ENCODE data around the gene BDH2. TPM values are rescaled to one million over a fixed set of nuclear protein-coding genes. Genes with fewer than 3 reads are reported as not detected.

The BDH2 gene
- total RNA-seq, 1 donor from 2014 or later, result 42.0 TPM

DNA sequence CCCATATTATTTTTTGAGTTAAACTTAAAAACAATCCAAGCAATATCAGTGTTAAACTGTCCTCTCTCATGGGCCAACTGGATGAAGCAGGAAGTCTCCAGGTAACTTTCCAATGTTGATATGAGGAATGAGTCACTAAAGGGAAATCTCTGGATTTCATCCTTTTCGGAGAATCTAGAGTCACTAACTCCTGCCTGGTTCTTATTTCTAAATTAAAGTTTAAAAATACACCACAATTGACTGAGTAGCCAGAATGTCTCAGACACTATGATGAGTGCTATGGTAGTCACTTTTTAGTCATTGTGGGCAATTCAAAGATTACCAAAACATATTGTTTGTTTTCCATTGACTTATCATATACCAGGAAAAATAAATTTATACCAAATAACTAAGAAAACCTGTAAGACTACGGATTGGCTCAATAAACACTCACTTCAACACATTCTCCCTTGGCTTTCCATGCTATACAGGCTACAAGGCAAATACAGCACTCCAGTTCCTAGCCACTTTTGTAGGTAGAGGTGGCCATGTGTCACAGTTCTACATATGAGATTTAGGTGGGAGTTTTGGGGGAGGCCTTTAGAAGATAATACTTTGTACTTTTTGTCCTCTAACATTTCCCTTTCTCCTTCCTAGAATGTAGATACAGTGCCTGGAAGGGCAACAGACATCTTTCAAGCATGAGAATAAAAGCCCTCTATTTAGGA lies 31.6 kb downstream of the BDH2 start:
- TF ChIP-seq POLR2AphosphoS5 (IDR thresholded peaks at IDR 0.05; ENCODE audit: insufficient read depth in 1 of 2, low read depth in 1 of 2) (no peak), POLR2A (IDR thresholded peaks at IDR 0.05) (no peak)
- TF ChIP-seq, protein P1, sequence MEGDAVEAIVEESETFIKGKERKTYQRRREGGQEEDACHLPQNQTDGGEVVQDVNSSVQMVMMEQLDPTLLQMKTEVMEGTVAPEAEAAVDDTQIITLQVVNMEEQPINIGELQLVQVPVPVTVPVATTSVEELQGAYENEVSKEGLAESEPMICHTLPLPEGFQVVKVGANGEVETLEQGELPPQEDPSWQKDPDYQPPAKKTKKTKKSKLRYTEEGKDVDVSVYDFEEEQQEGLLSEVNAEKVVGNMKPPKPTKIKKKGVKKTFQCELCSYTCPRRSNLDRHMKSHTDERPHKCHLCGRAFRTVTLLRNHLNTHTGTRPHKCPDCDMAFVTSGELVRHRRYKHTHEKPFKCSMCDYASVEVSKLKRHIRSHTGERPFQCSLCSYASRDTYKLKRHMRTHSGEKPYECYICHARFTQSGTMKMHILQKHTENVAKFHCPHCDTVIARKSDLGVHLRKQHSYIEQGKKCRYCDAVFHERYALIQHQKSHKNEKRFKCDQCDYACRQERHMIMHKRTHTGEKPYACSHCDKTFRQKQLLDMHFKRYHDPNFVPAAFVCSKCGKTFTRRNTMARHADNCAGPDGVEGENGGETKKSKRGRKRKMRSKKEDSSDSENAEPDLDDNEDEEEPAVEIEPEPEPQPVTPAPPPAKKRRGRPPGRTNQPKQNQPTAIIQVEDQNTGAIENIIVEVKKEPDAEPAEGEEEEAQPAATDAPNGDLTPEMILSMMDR (IDR thresholded peaks at IDR 0.05), result no peak

DNA sequence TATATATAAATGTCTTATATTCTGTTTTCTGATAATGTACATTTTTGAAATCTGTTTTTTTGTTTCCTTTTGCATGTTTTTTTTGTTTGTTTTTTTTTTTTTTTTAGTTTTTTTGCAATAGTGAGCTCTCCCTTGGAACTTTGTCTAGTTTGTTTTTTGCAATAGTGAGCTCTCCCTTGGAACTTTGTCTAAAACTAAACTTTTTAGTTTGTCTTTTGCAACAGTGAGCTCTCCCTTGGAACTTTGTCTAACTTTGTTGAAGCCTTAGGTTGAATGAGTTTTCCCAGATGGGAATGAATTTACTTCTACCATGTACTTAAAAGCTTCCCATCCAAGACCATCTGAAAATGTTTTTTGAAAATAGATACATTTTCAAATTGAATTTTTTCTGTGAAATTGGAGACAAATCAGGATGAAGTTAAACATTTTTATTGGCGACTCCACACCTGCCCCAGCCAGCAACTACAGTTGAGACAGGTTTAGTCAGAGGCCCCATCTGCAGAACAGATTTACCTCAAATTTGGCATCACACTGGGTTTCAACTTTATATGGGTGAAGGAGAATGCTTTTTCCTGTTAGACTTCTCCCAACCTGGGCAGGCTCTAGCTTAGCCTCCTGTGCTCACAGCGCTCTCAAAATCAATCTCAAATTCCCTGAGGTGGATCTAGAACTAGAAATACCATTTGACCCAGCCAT lies 39.0 kb downstream of the BDH2 start:
- no peak overlapping the region for H3K4me3 ChIP-seq
- H3K4me1 ChIP-seq, result no peaks in the 10 kb centered on the region
- no peaks in the 10 kb centered on the region for H3K27me3 ChIP-seq
- intact Hi-C loops (cut with DNase I), result no loop called here
- H3K27ac ChIP-seq, result no peak overlapping the region
- no peaks in the 10 kb centered on the region for H3K36me3 ChIP-seq
- no peak for DNase-seq (ENCODE audit: extremely low spot score in 2 of 2)
- TF ChIP-seq POLR2A (IDR thresholded peaks at IDR 0.05) (no peak), POLR2AphosphoS5 (IDR thresholded peaks at IDR 0.05; ENCODE audit: insufficient read depth in 1 of 2, low read depth in 1 of 2) (no peak)
- TF ChIP-seq, protein P1 (IDR thresholded peaks at IDR 0.05), result no peak
- H3K9me3 ChIP-seq, result no peaks in the 10 kb centered on the region

More for the DNA sequence above, 31.6 kb downstream of the BDH2 start:
- Histone ChIP-seq H3K4me1 (no peaks in the 10 kb centered on the region), H3K36me3 (peaks cover 0 to 6% of the 10 kb centered on the region in 2 donors), H3K4me3 (no peak overlapping the region), H3K27me3 (no peaks in the 10 kb centered on the region), H3K9me3 (no peaks in the 10 kb centered on the region), H3K27ac (no peak overlapping the region)
- DNase-seq (ENCODE audit: extremely low spot score in 2 of 2), result no peak
- intact Hi-C loops (cut with DNase I), result no loop called here

DNA sequence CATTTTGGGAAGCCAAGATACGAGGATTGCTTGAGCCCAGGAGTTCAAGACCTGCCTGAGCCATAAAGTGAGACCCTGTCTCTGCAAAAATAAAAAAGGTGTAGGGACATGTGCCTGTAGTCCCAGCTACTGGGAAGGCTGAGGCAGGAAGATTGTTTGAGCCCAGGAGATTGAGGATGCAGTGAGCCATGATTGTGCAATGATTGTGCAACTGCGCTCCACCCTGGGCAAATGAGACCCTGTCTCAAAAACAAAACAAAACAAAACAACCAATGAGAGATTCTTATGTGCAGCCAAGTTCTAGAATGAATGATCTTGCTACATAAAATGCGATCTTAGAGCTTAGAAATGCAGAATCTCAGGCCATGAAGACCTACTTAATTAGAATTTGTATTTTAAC lies 45.6 kb downstream of the BDH2 start:
- no peak for DNase-seq (ENCODE audit: extremely low spot score in 2 of 2)
- H3K36me3 ChIP-seq, result peaks cover 0 to 10% of the 10 kb centered on the region in 2 donors
- no peak overlapping the region for H3K27ac ChIP-seq
- intact Hi-C loops (cut with DNase I), result no loop called here
- no peak overlapping the region for H3K4me3 ChIP-seq
- H3K4me1 ChIP-seq, result no peaks in the 10 kb centered on the region
- no peak for TF ChIP-seq POLR2AphosphoS5 (IDR thresholded peaks at IDR 0.05; ENCODE audit: insufficient read depth in 1 of 2, low read depth in 1 of 2)
- TF ChIP-seq, protein P1 (IDR thresholded peaks at IDR 0.05), result no peak
- no peaks in the 10 kb centered on the region for H3K9me3 ChIP-seq
- no peaks in the 10 kb centered on the region for H3K27me3 ChIP-seq

DNA sequence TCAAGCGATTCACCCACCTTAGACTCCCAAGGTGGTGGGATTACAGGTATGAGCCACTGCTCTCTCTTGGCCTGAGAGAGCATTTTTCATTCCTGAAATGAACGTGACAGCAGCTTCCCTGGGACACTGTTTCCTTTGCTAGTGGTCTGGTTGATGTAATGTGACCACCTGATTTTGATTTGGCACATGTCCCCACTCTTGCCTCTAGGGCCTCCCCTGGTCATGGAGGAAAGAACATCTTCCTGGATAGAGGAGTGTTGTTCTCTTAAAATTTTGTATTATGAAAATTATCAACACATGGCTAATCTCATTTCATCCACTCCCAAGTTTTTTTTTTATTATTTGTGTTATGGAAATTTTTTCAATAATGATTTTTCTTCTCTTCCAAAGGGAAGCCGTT lies 46.9 kb downstream of the BDH2 start:
- no peak for TF ChIP-seq POLR2AphosphoS5 (IDR thresholded peaks at IDR 0.05; ENCODE audit: insufficient read depth in 1 of 2, low read depth in 1 of 2)
- TF ChIP-seq, protein P1 (IDR thresholded peaks at IDR 0.05), result no peak
- no peak for TF ChIP-seq POLR2A (IDR thresholded peaks at IDR 0.05)
- DNase-seq (ENCODE audit: extremely low spot score in 2 of 2), result no peak
- no peak overlapping the region for H3K4me3 ChIP-seq
- H3K27me3 ChIP-seq, result no peaks in the 10 kb centered on the region
- peaks cover 0 to 15% of the 10 kb centered on the region in 2 donors for H3K36me3 ChIP-seq
- intact Hi-C loops (cut with DNase I), result no loop called here
- H3K9me3 ChIP-seq, result no peaks in the 10 kb centered on the region
- no peaks in the 10 kb centered on the region for H3K4me1 ChIP-seq
- no peak overlapping the region for H3K27ac ChIP-seq

DNA sequence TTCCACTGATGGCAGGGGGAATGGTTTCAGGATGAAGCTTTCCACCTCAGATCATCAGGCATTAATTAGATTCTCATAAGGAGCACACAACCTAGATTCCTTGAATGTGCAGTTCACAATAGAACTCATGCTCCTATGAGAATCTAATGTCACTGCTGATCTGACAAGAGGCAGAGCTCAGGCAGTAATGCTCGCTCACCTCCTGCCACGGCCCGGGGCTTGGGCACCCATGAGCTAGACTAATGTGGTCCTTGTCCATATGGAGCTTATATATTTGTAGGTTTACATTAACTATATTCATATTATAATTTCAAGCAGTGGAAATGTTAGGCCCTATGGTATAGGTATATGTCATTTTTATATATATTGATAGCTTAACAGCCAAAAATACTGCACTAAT lies 47.5 kb downstream of the BDH2 start:
- Histone ChIP-seq H3K27me3 (no peaks in the 10 kb centered on the region), H3K4me3 (no peak overlapping the region), H3K9me3 (no peaks in the 10 kb centered on the region), H3K4me1 (no peaks in the 10 kb centered on the region), H3K36me3 (peaks cover 0 to 15% of the 10 kb centered on the region in 2 donors), H3K27ac (no peak overlapping the region)
- intact Hi-C loops (cut with DNase I), result no loop called here
- no peak for DNase-seq (ENCODE audit: extremely low spot score in 2 of 2)
- TF ChIP-seq POLR2A (IDR thresholded peaks at IDR 0.05) (no peak), POLR2AphosphoS5 (IDR thresholded peaks at IDR 0.05; ENCODE audit: insufficient read depth in 1 of 2, low read depth in 1 of 2) (no peak)
- TF ChIP-seq, protein P1 (IDR thresholded peaks at IDR 0.05), result no peak

Measured in vagina (tissue), 2 donors.